Subcutaneous adipose tissue (tissue), 4 donors: ENCODE results near the gene PLEKHA5. TPM values are rescaled to one million over a fixed set of nuclear protein-coding genes. Genes with fewer than 3 reads are reported as not detected.

Experiments
- CTCF ChIP-seq: fragments of 450-650 bp; IDR thresholded peaks from one replicate; pipeline ENCODE4 v1.5.1; 2016; ENCODE audit warnings: low read depth, mild to moderate bottlenecking, control low read depth, antibody characterized with exemption, moderate library complexity
- total RNA-seq, 4 donors: library from RNA; depleted of rRNA; stranded (reverse); fragments of >200 nt; gene quantifications; one replicate each; pipeline ENCODE4 v1.1.0, GENCODE V29; 2016

PLEKHA5 gene
- total RNA-seq, 4 donors from 2014 or later, result 22.3 to 26.3 (median 24.1) TPM

DNA sequence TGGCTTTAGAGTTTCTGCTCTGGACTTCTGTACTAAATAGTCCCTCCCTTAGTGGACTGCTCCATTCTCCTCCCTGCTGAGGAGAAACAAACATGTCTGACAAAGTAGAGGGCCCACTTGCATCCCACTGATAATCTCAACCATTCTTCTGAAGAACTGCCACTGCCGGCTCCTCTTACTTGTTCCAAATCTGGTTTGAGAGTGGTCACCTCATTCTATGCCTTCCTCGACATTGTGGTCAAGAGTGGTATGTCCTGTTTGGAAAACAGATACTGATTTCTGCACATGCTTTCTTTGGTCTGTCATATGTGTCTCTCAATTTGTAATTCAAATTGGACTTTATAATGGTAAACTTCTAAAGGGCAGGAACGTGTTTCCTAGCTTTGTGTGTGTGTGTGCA, 36.3 kb upstream of the PLEKHA5 start:
- TF ChIP-seq CTCF, result no peak

- TF ChIP-seq CTCF, result no peak
Measured at GRCh38 chr12:19095331-19095730, 34.2 kb upstream of the PLEKHA5 start.

DNA sequence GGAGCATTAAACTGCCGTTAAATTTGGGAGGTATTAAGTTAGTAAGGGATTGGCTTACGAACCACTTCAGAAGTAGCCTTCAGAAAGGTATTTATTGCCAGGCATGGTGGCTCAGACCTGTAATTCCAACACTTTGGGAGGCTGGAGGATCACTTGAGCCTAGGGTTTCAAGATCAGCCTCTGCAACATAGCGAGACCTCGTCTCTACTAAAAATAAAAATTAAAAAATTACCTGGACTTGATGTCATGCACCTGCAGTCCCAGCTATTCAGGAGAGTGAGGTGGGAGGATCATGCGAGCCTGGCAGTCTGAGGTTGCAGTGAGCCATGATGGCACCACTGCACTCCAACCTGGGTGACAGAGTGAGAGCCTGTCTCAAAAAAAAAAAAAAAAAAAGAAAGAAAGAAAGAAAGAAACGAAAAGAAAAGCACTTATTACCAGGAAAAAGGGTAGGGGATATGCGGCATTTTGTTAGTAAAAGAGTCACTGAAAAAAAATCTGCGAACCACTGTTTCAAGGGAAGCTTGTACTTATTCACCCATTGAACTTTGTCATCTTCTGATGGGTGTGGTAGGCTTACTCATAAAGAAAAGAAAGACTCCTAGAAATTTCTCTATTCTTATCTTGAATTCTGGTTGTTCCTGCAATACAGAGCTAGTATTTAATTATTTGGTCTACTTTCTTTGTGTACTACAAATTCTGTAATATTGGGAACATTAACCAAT, 33.6 kb upstream of the PLEKHA5 start:
- no peak for TF ChIP-seq CTCF

DNA sequence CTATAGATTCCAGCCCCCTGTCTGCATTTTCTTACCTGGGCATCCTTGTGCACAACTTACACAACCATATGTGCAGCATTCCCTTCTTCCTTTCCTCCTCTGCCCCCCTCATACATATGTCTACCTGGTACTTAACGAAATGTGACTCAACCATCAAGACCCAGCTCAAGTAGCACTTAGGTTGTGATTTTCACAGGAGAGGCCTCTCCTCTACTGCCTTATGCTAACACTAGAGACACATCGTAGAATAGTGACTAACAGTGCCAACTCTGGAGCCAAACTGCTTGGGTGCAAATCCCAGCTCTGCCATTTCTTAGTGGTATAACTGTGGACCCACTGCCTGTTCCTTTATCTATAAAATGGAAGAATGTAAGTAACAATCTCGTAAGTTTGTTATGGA, 24.1 kb upstream of the PLEKHA5 start:
- TF ChIP-seq CTCF, result no peak

DNA sequence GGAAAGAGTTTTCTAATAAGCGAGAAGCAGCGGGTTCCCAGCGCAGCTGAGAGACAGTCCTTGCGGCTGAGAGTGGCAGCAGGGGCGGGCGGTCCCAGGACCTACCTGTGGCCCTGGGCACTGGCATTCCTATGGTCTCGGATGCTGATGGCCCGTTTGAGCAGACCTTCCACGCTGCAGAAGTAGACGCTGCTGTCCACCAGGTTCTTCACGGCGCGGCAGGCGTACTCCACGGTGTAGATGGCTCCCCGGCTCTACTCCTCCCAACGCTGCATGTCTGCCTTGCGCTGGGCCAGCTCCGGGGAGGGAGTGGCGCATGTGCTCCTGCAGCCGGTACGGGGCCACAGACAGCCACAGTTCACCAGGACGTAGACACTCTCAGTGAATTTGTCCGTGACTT, 21.8 kb upstream of the PLEKHA5 start:
- TF ChIP-seq CTCF, result no peak

- TF ChIP-seq CTCF, result no peak
Measured at GRCh38 chr12:19110221-19110940, 19.2 kb upstream of the PLEKHA5 start.

GRCh38 chr12:19113464-19113863, 16.1 kb upstream of the PLEKHA5 start:
- TF ChIP-seq CTCF, result no peak
